Dendritic cell treated with granulocyte-macrophage colony-stimulating factor and Interleukin-4, amounts not matched to agents 40 ng/mL and 50 ng/mL, for 4 days (primary cell): ENCODE measurements around the gene PHC2.

Source experiments
- H3K27ac Mint-ChIP-seq: one replicate; pipeline ENCODE4 v1.8.0; 2022; ENCODE audit warnings: mild to moderate bottlenecking, mixed read lengths
- H3K27me3 Mint-ChIP-seq: one replicate; pipeline ENCODE4 v1.8.0; 2022; ENCODE audit warnings: mild to moderate bottlenecking, mixed read lengths
- H3K36me3 Mint-ChIP-seq: one replicate; pipeline ENCODE4 v1.8.0; 2022; ENCODE audit warnings: low read depth, mixed read lengths
- H3K4me1 Mint-ChIP-seq: one replicate; pipeline ENCODE4 v1.8.0; 2022; ENCODE audit warnings: low read depth, mixed read lengths
- H3K4me3 Mint-ChIP-seq: one replicate; pipeline ENCODE4 v1.8.0; 2022; ENCODE audit warnings: mild to moderate bottlenecking, moderate library complexity, mixed read lengths
- H3K9me3 Mint-ChIP-seq: one replicate; pipeline ENCODE4 v1.8.0; 2022; ENCODE audit warnings: mixed read lengths
- intact Hi-C: fragments of 100-400 bp; cut with micrococcal nuclease; formaldehyde crosslinking; loops from one replicate; pipeline ENCODE4 v1.15.0; 2022

PHC2 gene

DNA sequence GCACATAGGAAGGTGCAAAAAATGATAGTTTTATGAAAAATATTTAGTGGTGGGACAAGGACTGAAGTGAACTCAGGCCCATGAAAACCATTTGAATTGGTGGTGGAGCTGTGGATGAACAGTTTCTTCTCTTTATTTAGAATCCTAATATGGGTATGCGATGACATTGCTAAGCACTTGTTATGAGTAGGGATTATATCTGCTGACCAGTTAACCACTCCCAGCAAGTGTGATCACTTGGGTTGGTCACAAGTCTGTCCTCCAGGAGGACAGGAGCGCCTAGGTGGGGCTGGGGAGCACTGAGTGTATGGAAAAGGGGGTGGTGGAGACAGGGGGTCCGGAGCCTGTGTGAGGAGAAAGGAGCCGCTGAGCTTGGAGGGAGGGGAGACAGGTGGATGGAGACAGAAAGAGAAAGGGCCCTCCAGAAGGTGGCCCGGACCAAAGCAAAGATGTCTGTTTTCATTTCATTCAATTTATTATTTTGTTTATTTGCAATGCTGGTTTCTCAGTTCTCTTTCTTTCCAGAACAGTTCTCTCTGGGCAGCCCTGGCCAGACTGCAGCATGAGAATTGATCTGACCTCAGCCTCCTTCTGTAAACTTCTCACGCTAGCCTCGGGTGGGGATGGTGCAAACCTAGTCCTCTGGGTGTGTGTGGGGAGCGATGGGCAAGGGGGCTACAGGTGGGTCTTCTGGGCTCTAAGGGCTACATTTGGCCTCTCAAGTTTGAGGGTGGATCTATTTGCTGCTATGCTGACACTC is 31.7 kb upstream of the PHC2 start:
- Mint-ChIP-seq H3K27me3 (peaks cover 7% of the 10 kb centered on the region), H3K4me3 (peak overlapping the region; percentile 47), H3K27ac (peak overlapping the region; percentile 91), H3K9me3 (no peaks in the 10 kb centered on the region), H3K36me3 (no peaks in the 10 kb centered on the region), H3K4me1 (peaks cover 84% of the 10 kb centered on the region)
- intact Hi-C loops, result no loop called here

DNA sequence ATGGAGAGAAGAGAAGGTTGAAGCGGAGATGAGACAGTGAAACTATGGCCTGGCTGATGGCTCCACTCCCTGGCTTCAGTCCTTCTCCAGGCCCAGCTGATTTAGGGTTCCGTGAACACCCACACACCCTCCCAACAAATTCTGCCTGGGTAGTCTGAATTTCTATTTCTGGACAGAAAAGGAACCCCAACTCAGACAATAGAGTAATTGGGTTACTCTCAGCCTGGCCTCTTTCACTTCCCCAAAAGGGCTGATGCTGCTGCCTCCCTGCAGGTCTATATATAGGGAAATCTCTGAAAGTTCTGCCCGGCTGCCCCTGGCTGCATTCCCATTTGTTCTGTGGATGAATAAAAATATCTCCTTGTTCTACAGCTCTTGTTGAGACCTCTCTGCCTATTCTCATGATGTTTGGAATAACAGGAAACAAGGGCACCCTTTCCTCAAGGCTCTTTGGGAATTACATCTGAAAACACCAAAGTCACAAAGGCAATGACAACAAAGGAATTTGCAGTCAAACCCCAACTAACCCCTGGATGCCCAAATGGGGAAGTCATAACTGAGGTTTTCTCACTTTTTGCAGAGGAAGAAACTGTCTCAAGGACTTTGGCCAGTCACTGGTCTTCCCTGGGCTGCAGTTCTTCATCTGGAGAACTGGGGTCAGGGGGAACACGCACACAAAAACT is 30.2 kb upstream of the PHC2 start:
- Mint-ChIP-seq H3K36me3 (no peaks in the 10 kb centered on the region), H3K4me1 (peaks cover 83% of the 10 kb centered on the region), H3K4me3 (peak overlapping the region; percentile 55), H3K27ac (peak overlapping the region; percentile 91), H3K9me3 (no peaks in the 10 kb centered on the region), H3K27me3 (peaks cover under 1% of the 10 kb centered on the region)
- intact Hi-C loops, result loop anchor here (2.0 kb wide), 2 partner anchors 26 to 334 kb away; no protein-coding TSS in a partner anchor

DNA sequence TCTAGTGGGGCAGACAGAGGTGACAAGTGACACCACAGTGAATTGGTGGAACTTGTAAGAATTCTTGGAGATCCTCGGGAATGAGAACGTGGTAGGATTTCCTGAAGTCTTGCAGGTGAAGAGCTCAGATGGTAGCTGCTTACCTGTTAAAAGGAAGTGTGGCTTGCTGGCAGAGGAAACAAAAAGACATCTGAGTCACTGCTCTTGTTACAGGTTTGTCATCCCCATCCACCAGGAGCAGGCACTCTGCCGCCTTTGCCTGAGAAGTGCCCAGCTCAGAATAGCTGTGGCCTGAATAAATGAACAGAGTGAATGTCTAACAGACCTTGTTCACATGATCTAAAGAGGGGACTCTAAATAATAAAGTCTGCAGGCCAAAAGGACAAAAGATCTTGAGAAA is 29.2 kb upstream of the PHC2 start:
- Mint-ChIP-seq H3K27ac (peak overlapping the region; percentile 91), H3K4me1 (peaks cover 81% of the 10 kb centered on the region), H3K9me3 (no peaks in the 10 kb centered on the region), H3K27me3 (no peaks in the 10 kb centered on the region), H3K4me3 (no peak overlapping the region), H3K36me3 (no peaks in the 10 kb centered on the region)
- intact Hi-C loops, result loop anchor here (2.0 kb wide), 2 partner anchors 25 to 333 kb away; no protein-coding TSS in a partner anchor

DNA sequence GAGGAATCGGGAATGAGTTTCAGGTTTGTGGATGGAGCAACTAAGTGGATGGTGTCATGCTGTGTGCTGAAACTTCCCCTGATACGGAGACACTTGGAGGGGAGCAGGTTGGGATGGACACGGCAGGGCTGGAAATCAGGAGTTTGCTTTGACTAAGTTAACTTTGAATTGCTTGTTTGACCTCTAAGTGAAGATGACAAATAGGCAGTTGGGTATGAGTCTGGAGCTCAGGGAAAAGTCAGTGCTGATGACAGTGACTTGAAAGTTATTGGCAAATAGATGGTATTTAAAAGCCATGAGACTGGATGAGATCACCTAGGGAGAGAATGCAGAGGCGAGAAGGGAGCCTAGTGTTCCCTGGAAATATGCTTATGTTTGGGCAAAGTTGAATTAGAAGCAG is 28.8 kb upstream of the PHC2 start:
- H3K27me3 Mint-ChIP-seq, result no peaks in the 10 kb centered on the region
- H3K27ac Mint-ChIP-seq, result peak overlapping the region; percentile 91
- peaks cover 81% of the 10 kb centered on the region for H3K4me1 Mint-ChIP-seq
- no peak overlapping the region for H3K4me3 Mint-ChIP-seq
- no peaks in the 10 kb centered on the region for H3K9me3 Mint-ChIP-seq
- no peaks in the 10 kb centered on the region for H3K36me3 Mint-ChIP-seq
- intact Hi-C loops, result loop anchor here (2.0 to 10.0 kb wide), 3 partner anchors 25 to 333 kb away; no protein-coding TSS in a partner anchor

DNA sequence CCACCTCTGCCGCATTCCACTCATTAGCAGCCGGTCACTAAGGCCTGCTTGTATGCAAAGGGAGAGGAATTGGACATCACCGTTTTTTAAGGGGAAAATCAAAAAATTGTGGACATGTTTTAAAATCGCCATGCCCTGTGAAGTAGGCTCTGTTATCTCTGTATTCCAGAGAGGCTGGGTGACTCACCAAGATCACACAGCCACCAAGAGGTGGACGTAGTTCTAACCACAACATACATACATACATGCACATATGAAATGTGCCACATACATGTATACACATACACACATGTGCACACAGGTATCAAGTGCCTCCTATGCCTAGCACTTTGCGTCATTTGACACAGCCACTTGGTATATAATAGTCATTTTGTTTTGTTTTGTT is 25.6 kb upstream of the PHC2 start:
- intact Hi-C loops, result loop anchor here (10.0 kb wide), 1 partner anchor 72 kb away; no protein-coding TSS in a partner anchor
- H3K36me3 Mint-ChIP-seq, result no peaks in the 10 kb centered on the region
- H3K4me3 Mint-ChIP-seq, result no peak overlapping the region
- H3K9me3 Mint-ChIP-seq, result no peaks in the 10 kb centered on the region
- no peaks in the 10 kb centered on the region for H3K27me3 Mint-ChIP-seq
- H3K4me1 Mint-ChIP-seq, result peaks cover 63% of the 10 kb centered on the region
- peak overlapping the region; percentile 83 for H3K27ac Mint-ChIP-seq

DNA sequence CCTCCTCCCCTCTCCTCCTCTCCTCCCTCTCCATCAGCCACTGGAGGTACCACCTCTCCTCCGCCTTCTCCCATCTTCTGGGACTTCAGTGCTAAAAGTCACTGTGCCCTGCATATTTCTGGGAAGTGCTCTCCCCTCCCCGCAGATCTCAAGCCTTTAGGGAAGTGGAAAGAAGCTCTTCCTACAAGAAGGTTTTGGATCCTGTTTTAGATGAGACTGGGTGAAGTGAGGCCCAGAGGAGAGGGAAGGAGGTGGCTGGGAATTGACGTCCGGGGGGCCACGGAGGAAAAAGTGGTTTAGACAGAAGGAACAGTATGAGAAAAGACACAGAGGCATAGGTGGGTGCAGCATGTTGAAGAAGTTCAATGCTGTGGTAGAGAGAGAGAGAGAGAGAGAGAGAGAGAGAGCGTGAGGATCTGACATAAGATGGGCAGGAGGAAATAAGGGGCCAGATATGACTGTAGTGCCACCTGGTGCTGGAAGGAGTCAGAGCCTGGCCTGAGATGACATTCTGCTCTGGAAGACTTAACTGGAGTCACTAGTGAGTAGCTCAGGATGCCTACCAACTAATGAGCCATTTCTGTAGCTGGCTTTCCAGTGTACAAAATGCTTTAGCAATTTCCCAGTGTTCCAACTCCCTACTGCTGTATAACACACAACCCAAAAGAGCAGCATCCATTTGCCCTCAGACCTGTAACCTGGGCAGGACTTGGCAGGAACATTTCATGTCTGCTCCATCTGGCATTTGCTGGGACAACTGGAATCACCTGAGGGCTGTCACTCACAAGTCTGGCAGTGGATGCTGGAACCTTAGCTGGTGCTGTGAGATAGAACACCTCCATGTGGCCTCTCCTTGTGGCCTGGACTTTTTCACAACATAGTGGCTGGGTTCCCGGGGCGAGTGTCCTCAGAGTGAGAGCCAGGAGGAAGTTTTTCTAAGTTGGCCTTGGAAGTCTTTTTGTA is 24.9 kb upstream of the PHC2 start:
- H3K36me3 Mint-ChIP-seq, result no peaks in the 10 kb centered on the region
- peak overlapping the region; percentile 83 for H3K27ac Mint-ChIP-seq
- H3K27me3 Mint-ChIP-seq, result no peaks in the 10 kb centered on the region
- intact Hi-C loops, result loop anchor here (10.0 kb wide), 1 partner anchor 71 kb away; no protein-coding TSS in a partner anchor
- peak overlapping the region; percentile 66 for H3K4me3 Mint-ChIP-seq
- H3K4me1 Mint-ChIP-seq, result peaks cover 56% of the 10 kb centered on the region
- H3K9me3 Mint-ChIP-seq, result no peaks in the 10 kb centered on the region

DNA sequence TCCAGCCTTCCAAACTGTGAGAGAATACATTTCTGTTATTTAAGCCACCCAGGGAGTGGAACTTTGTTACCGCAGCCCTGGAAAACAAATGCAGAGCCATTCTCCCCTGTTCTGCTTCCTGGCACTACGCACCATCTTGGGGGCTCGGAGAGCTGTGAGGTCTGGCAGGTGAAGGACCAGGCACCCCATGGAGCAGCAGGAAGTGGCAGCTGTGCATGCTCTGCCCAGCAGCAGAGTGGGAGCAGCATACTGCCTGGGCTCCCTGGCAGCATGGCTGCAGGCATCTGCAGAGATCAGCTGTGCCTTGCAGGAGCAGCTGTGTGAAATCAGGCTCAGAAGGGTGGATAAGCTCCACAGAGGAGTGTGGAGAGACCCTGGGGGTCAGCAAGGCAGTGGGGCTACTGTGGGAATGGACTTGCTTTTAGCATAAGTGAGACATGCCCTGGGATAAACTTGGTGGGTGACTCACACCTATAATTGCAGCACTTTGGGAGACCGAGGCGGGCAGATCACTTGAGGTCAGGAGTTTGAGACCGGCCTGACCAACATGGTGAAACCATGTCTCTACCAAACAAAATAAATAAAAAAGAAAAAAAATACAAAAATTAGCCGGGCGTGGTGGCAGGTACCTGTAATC is 23.9 kb upstream of the PHC2 start:
- Mint-ChIP-seq H3K9me3 (no peaks in the 10 kb centered on the region), H3K36me3 (no peaks in the 10 kb centered on the region), H3K27me3 (peaks cover 8% of the 10 kb centered on the region), H3K4me1 (peaks cover 46% of the 10 kb centered on the region), H3K4me3 (no peak overlapping the region), H3K27ac (peak overlapping the region; percentile 23)
- intact Hi-C loops, result loop anchor here (10.0 kb wide), 1 partner anchor 70 kb away; no protein-coding TSS in a partner anchor

DNA sequence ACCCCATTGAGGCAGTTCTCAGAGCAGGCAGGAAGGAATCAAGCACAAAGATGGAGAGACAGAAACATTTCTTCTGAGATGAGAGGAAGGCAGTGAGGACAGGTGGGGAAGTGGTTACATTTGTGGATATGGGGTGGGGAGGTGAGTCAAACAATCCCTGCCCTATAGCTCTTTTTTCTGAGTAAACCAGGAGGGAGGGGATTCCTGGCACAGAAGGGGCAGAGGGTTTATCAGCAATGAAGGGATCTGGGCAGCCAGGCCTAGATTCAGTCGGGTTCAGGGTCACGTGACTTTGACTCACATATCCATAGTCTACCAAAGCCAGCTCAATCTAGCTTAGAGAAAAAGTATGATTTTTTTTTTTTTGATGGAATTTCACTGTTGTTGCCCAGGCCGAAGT is 15.7 kb upstream of the PHC2 start:
- Mint-ChIP-seq H3K27me3 (peaks cover 19% of the 10 kb centered on the region), H3K4me1 (peaks cover 15% of the 10 kb centered on the region), H3K9me3 (no peaks in the 10 kb centered on the region), H3K36me3 (no peaks in the 10 kb centered on the region), H3K27ac (no peak overlapping the region), H3K4me3 (no peak overlapping the region)
- intact Hi-C loops, result no loop called here

DNA sequence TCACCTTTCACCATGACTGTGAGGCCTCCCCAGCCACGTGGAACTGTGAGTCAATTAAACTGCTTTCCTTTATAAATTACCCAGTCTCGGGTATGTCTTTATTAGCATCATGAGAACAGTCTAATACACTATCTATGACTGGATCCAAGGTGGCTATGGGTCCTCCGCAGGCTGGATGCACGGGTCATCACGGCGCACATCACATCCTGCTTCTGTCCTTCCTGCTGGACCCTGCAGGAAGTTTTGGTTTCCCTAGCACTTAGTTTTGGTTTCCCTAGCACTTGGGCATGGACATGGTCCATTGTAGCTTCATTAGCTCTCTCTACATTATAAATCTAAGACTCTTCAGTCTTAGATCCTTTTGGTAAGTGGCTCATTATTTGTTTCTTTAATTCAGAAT is 14.2 kb upstream of the PHC2 start:
- H3K9me3 Mint-ChIP-seq, result no peaks in the 10 kb centered on the region
- no peak overlapping the region for H3K4me3 Mint-ChIP-seq
- H3K27me3 Mint-ChIP-seq, result peaks cover 23% of the 10 kb centered on the region
- intact Hi-C loops, result no loop called here
- H3K4me1 Mint-ChIP-seq, result peaks cover 30% of the 10 kb centered on the region
- no peaks in the 10 kb centered on the region for H3K36me3 Mint-ChIP-seq
- no peak overlapping the region for H3K27ac Mint-ChIP-seq

DNA sequence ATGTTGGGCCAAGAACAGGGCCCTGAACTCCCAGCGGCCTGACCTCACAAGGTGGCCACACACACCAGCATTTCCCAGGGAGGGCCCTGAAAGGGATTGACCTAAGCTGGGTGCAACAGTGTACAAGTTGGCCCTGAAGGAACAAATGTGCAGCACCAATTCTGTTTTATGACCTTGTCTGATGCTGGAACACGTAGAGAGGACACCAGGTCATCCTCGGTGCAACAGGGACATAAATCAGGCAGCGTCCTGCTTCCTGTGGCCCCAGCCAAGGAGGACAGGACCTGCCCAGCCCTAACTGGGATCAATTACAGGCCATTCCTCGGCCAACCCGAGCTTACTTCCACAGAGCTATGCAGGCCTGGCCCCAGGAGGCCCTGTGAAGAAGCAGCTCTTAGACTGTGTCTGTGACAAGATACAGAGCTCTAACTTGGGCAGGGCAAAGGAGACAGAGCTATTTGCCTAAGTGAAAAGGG is 12.8 kb upstream of the PHC2 start:
- no peaks in the 10 kb centered on the region for H3K36me3 Mint-ChIP-seq
- peaks cover 38% of the 10 kb centered on the region for H3K4me1 Mint-ChIP-seq
- H3K27ac Mint-ChIP-seq, result no peak overlapping the region
- intact Hi-C loops, result no loop called here
- H3K4me3 Mint-ChIP-seq, result no peak overlapping the region
- no peaks in the 10 kb centered on the region for H3K9me3 Mint-ChIP-seq
- H3K27me3 Mint-ChIP-seq, result peaks cover 19% of the 10 kb centered on the region

DNA sequence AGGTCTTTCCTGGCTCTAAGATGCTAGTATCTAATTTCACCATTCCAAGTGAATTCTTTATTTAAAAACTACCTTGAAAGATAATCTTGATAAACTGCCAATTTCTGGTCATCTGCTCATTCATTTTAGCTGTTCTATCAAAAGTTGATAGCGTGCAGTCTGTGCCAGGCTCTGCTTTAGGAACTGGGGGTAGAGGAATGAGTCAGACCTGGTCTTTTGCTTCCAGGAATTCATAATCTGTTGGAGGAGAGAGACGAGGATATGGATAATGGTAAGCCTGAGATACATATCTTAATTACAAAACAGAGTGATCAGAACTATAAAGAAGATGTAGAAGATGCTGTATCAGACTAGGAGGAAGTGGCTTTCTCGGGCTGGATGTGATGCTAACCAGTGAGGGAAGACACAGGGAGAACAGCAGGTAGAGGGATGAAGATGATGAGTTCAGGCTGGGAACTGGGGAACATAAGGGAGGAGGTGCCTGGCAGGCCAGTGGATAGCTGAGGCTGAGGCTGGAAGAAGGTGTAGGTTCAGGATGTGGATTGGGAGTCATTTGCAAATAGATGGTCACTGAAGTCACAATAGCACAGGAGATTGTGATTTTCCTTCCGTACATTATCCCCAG is 12.3 kb upstream of the PHC2 start:
- H3K4me3 Mint-ChIP-seq, result no peak overlapping the region
- peaks cover 38% of the 10 kb centered on the region for H3K4me1 Mint-ChIP-seq
- intact Hi-C loops, result no loop called here

DNA sequence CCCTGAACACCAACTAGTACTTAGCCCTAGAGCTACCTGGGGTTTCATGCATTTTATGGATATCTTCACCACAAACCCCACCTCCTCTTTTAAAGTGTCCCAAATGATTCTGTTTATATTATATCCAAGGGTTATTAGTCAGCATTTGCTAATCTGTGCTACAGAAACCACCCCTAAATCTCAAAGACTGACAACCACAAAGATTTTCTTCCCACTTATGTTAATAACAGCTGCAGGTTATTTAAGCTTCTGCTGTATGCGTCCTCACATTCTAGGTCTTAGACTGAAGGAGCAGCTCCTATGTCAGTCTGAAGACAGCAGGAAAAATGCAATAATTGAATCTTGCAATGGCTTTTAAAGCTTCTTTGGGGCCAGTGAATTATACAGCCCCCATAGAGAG is 11.2 kb upstream of the PHC2 start:
- Mint-ChIP-seq H3K4me3 (no peak overlapping the region), H3K27me3 (peaks cover 15% of the 10 kb centered on the region), H3K27ac (no peak overlapping the region), H3K4me1 (peaks cover 38% of the 10 kb centered on the region), H3K9me3 (no peaks in the 10 kb centered on the region), H3K36me3 (no peaks in the 10 kb centered on the region)
- intact Hi-C loops, result no loop called here

More for the DNA sequence above, 12.3 kb upstream of the PHC2 start:
- Mint-ChIP-seq H3K36me3 (no peaks in the 10 kb centered on the region), H3K9me3 (no peaks in the 10 kb centered on the region), H3K27ac (no peak overlapping the region), H3K27me3 (peaks cover 16% of the 10 kb centered on the region)
